Left ventricle myocardium inferior (tissue), 1 donor: ENCODE data around the gene PPDPF. TPM values are rescaled to one million over a fixed set of nuclear protein-coding genes. Genes with fewer than 3 reads are reported as not detected.
"Not testable (repeated sequence)": the region's sequence is repeated elsewhere in the genome, so short reads cannot be mapped to it uniquely, and the experiment has no call there.

ENCODE experiments used
- DNase-seq: peaks from one replicate; pipeline ENCODE4 v3.0.0-alpha.2; 2020
- H3K27ac ChIP-seq: fragments of 200-600 bp; replicated peaks from 2 replicates; pipeline ENCODE4 v1.8.0; 2021
- H3K27me3 ChIP-seq: fragments of 200-600 bp; 2 replicates; pipeline ENCODE4 v1.8.0; 2021; ENCODE audit warnings: low read depth
- H3K36me3 ChIP-seq: fragments of 200-600 bp; 2 replicates; pipeline ENCODE4 v1.8.0; 2021
- H3K4me1 ChIP-seq: fragments of 200-600 bp; 2 replicates; pipeline ENCODE4 v1.8.0; 2021
- H3K4me3 ChIP-seq: fragments of 200-600 bp; 2 replicates; pipeline ENCODE4 v1.8.0; 2021; ENCODE audit warnings: mild to moderate bottlenecking, moderate library complexity
- H3K9me3 ChIP-seq: fragments of 200-600 bp; replicated peaks from 2 replicates; pipeline ENCODE4 v1.8.0; 2021
- intact Hi-C: fragments of 100-400 bp; cut with micrococcal nuclease; formaldehyde crosslinking; loops from one replicate; pipeline ENCODE4 v1.11.0; 2022
- total RNA-seq: library from RNA; stranded (reverse); fragmentation: NEBNext Ultra II Directional; extraction: Animal tissue kit (Norgen Biotek cat#: 25700); gene quantifications from one replicate; pipeline ENCODE4 v1.2.1, GENCODE V29; 2021
- TF ChIP-seq, protein P1 (sequence below): fragments of 200-600 bp; IDR thresholded peaks from 2 replicates; pipeline ENCODE4 v1.8.0; 2021; ENCODE audit warnings: antibody characterized with exemption, mild to moderate bottlenecking, borderline replicate concordance
- donor health status: DM: no; HTN: yes; CAD: no; lungs with severe emphysema.

PPDPF gene
- total RNA-seq, 1 donor from 2014 or later, result 371 TPM

DNA sequence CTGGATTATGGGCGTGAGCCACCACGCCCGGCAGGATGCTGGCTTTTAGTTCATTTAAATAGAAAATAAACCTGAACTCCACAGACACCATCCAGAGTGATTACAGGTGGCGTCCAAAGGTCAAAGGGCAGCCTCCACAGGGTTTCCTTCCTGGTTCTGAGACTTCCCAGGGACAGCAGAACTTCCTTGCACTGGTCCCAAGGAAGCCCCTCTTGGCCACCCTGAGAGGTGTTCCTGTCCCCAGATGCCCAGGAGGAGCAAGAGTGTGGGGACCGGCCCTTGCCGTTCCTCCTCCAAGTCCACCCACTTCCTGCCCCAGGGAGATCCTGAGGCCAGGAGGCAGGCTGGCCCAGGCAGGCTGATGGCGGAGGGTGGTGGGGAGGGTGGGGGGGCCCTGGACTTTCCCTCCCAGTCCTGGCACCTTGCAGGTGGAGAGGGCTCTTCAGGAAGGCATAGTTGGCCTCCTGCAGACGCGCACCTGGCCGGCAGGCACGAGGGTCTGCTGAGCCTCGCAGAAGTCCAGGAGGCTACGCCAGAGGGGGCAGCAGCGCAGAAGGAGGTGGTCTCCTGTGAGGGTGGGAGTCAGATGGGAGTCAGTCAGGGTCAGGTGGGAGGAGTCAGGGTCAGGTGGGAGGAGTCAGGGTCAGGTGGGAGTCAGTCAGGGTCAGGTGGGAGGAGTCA lies 38.4 kb downstream of the PPDPF start:
- H3K27ac ChIP-seq, result no peak overlapping the region
- peaks cover 8% of the 10 kb centered on the region for H3K4me1 ChIP-seq
- intact Hi-C loops, result no loop called here
- H3K4me3 ChIP-seq, result no peak overlapping the region
- H3K36me3 ChIP-seq, result peaks cover 55% of the 10 kb centered on the region
- H3K27me3 ChIP-seq, result peaks cover 4% of the 10 kb centered on the region
- no peaks in the 10 kb centered on the region for H3K9me3 ChIP-seq
- TF ChIP-seq, protein P1, sequence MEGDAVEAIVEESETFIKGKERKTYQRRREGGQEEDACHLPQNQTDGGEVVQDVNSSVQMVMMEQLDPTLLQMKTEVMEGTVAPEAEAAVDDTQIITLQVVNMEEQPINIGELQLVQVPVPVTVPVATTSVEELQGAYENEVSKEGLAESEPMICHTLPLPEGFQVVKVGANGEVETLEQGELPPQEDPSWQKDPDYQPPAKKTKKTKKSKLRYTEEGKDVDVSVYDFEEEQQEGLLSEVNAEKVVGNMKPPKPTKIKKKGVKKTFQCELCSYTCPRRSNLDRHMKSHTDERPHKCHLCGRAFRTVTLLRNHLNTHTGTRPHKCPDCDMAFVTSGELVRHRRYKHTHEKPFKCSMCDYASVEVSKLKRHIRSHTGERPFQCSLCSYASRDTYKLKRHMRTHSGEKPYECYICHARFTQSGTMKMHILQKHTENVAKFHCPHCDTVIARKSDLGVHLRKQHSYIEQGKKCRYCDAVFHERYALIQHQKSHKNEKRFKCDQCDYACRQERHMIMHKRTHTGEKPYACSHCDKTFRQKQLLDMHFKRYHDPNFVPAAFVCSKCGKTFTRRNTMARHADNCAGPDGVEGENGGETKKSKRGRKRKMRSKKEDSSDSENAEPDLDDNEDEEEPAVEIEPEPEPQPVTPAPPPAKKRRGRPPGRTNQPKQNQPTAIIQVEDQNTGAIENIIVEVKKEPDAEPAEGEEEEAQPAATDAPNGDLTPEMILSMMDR, result no peak
- DNase-seq, result no peak

DNA sequence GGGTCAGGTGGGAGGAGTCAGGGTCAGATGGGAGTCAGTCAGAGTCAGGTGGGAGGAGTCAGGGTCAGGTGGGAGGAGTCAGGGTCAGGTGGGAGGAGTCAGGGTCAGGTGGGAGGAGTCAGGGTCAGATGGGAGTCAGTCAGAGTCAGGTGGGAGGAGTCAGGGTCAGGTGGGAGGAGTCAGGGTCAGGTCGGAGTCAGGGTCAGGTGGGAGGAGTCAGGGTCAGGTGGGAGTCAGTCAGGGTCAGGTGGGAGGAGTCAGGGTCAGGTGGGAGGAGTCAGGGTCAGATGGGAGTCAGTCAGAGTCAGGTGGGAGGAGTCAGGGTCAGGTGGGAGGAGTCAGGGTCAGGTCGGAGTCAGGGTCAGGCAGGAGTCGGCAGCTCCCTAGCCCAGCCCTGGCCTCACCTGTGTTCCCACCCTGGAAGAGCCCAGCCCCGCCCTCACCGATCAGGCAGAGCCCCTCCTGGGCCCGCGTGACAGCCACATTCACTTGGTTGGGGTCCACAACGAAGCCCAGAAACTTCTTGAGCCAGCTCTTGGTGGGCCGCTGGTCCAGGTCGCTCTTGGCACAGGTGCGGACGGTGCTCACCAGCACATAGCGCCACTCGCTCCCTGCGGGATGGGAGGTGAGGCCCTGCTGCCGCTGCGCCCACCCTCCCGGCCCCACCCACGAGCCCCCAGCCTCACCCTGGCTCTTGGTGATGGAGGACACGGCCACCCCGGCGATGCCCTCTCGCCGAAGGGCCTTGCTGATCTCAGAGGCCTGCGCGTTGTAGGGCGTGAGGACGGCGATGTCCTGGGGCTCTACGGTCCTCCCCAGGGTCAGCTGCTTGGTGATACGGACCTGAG lies 39.1 kb downstream of the PPDPF start:
- H3K4me3 ChIP-seq, H3K27me3 ChIP-seq, H3K4me1 ChIP-seq, H3K9me3 ChIP-seq, intact Hi-C loops, DNase-seq, H3K27ac ChIP-seq: not testable (repeated sequence)
- peaks cover 62% of the 10 kb centered on the region for H3K36me3 ChIP-seq

DNA sequence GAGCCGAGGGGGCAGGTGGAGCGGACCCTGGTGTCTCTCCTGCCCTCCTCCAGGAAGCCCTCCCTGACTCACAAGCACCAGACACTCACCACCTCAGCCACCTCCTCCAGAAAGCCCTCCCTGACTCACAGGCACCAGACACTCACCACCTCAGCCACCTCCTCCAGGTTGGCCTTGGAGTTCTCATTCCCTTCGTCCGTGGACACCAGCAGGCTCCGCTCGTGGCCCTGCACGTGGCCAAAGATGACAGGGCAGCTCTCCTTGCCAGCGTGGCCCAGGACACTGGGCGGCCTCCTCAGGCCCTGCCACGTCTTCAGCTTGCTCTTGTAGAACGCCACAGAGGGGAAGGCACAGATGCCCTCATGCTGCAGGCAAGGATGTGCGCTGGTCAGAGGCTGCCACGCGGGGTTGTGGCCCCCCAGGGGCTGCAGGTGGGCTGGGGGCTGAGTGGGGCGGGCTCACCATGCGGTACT lies 39.8 kb downstream of the PPDPF start:
- Histone ChIP-seq H3K27me3 (no peaks in the 10 kb centered on the region), H3K9me3 (no peaks in the 10 kb centered on the region), H3K4me3 (no peak overlapping the region), H3K4me1 (no peaks in the 10 kb centered on the region), H3K36me3 (peaks cover 69% of the 10 kb centered on the region), H3K27ac (no peak overlapping the region)
- intact Hi-C loops, result no loop called here
- no peak for DNase-seq
- TF ChIP-seq, protein P1, result no peak

DNA sequence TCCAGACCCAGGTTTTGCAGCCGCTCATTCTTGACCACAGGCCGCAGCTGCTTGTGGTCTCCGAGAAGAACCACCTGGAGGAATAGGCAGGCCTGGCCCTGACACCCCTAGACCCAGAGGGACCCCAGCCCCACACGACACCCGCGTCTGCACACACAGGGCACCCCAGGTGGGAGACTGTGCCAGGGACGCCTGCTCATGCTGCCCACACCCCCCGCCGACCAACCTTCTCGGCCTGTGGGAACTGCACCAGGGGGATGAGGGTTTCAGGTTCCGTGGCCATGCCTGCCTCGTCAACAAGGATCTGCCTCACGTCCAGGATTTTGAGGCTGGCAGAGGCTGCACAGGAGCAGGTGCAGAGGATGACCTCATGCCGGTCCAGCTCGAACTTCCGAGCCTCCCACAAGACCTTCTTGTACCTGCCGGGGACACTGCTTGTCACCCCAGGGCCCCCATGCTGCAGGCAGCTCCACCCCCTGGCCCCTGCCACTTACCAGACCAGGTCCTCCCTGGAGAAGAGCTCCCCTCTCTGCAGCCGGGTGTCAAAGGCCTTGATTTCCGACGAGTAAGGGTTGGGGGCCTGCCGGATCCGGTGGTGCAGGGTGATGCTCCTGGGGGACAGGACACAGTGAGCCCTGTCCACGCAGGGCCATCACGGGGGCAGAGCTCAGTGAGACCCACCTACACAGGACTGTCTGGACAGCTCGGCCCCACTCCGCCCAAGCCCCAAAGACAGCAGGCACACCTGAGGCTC lies 40.5 kb downstream of the PPDPF start:
- no peaks in the 10 kb centered on the region for H3K9me3 ChIP-seq
- TF ChIP-seq, protein P1, result no peak

DNA sequence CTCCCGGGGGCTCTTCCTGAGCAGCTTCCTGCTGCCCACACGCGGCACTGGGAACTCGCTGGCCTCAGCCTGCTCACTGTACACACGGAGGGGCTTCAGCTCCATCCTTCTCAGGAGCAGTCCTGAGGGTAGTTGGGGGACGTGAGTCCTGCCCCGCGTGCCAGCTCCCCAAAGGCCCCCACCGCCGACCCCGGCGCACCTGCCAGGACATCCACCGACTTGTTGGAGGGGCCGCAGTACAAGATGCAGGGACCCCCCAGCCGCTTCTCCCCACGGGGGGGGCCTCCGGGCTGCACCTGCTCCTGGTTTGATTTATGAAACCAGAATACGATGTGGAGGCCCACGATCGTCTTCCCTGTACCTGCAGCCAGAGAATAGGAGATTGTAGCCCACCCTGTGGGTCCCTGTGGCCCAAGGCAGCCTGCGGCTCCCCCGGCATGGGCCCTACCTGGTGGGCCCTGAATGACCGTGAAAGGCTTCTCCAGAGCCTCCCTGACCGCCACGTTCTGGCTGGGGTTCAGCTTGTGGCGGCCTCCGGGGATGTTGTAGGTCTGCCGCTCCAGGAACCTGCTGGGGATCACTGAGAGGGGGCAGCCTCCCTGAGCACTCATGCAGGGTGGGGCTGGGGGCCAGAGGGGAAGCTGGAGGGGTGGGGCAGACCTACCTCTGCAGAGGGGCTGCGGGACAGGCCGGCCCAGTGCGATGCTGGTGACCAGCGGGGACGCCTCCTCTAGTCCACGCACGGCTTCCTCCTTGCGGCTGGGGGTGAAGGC lies 41.2 kb downstream of the PPDPF start:
- Histone ChIP-seq H3K36me3 (peaks cover 82% of the 10 kb centered on the region), H3K27ac (no peak overlapping the region), H3K4me1 (no peaks in the 10 kb centered on the region), H3K27me3 (no peaks in the 10 kb centered on the region), H3K4me3 (no peak overlapping the region), H3K9me3 (no peaks in the 10 kb centered on the region)
- intact Hi-C loops, result no loop called here
- TF ChIP-seq, protein P1, result no peak
- no peak for DNase-seq

More for the DNA sequence above, 40.5 kb downstream of the PPDPF start:
- no peak overlapping the region for H3K4me3 ChIP-seq
- intact Hi-C loops, result no loop called here
- peaks cover 75% of the 10 kb centered on the region for H3K36me3 ChIP-seq
- H3K27ac ChIP-seq, result no peak overlapping the region
- H3K4me1 ChIP-seq, result no peaks in the 10 kb centered on the region
- DNase-seq, result no peak
- no peaks in the 10 kb centered on the region for H3K27me3 ChIP-seq
